Ecto neural progenitor cell (in vitro differentiated cells): ENCODE data around the gene ERC1.
"Not testable (repeated sequence)": the region's sequence is repeated elsewhere in the genome, so short reads cannot be mapped to it uniquely, and the experiment has no call there.

ENCODE experiments used
- DNase-seq: peaks from one replicate; pipeline ENCODE4 v3.0.0-alpha.2; 2018; ENCODE audit warnings: low spot score

Gene ERC1

DNA sequence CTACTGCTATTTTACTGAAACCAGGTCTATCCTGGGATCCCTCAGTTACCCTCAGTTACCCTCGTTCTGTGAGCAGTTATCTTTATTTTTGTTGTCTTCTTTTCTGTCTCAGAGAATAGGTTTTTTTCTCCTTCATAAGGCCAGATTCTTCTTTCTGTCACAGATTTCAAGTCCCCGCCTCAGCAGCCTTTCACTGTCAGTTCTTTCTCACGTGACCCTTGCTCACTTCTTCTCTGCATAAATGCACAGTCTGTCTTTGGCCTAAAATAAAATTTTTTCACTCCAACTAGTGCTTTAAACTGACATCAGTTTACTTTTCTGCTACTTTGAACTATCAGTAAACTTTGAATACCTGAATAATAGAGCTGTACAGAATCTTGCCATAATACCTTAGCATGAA is 299.7 kb downstream of the ERC1 start:
- no peak for DNase-seq

DNA sequence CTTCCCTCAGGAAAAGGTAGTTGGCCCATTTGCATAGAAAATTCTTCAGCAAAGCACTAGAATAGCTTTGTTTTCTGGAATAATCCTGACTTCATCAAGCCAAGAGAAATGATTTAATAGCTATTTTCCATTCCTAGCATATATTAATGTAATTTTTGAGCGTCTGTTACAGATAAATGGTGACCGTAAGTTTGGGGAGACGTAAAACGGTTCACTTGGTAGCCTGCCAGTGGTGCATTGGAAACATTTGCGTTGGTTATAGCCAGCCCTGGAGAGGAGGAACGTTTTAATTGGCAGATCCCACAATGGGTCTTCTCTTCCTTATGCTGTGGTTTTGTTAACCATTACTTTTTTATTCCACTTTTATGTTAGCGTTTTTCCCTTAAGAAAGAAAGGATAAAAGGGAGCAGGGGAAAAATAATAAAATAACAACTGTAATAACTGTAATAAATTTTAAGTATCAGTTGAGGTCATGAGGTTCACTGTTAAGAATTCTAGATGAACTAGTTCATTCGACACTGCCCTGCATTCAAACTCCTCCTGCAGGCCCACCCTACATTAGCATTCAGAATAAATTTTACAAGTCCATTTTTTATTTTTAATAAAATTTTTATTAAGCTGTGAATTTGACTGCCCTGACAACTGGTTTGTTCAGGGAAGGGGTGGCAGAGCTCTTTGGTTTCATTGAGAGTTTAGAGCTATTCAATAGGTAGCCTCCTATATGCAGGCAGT is 300.7 kb downstream of the ERC1 start:
- DNase-seq: no peak

DNA sequence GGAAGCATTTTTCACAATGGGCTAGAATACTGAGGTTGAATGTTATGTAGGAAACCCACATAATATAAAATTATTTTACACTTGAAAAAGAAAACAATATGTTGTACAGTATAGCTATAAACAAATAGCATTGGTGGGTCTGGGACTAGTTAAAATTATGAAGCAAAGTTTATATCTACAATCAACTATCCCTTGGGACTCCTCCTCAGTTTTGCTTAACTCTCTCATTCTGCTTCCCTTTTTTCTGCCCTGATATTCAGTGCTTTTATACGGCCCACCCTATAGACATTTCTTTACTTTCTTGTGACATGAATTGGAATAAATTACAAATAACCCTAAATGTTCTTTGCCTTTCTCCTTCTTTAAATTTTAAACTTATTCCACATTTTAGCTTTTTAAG is 302.9 kb downstream of the ERC1 start:
- no peak for DNase-seq

DNA sequence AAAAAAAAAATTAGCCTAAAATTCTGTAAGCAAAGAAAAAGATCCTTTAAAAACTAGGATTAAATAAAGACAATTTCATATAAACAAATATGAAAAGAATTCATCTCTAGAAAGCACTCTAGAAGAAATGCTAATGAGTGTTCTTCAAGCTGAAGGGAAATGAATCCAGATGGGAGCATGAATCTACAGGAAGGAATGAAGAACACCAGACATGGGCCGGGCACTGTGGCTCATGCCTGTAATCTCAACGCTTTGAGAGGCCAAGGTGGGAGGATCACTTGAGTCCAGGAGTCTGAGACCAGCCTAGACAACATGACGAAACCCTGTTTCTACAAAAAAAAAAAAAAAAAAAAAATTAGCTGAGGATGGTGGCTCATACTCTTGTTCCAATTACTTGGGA is 306.2 kb downstream of the ERC1 start:
- no peak for DNase-seq

DNA sequence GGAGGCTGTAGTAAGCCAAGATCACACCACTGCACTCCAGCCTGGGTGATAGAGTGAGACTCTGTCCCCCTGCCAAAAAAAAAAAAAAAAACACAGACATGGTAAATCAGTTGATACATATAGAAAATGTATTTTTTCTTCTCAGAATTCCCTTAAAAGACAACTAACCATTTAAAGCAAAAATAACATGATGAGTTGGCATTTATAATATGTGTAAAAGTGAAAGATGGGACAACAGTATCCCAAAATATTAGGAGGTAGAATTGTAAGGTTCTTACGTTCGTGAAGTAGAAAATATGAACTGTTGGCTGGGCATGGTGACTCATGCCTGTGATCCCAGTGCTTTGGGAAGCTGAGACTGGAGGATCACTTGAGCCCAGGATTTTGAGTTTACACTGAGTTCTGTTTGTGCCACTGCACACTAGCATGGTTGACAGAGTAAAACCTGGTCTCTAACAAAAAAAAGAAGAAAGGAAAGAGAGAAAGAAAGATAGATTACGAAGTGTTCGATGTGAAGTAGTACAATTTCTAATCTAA is 306.7 kb downstream of the ERC1 start:
- no peak for DNase-seq

DNA sequence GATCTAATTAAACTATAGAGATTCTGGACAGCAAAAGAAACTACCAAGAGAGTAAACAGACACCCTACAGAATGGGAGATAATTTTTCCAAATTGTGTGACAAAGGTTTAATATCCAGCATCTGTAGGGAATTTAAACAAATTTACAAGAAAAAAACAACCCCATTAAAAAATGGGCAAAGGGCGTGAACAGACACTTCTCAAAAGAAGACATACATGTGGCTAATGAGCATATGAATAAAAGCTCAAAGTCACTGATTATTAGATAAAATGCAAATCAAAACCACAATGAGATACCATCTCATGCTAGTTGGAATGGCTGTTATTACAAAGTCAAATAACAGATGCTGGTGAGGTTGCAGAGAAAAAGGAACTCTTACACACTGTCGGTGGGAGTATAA is 309.4 kb downstream of the ERC1 start:
- DNase-seq: no peak

DNA sequence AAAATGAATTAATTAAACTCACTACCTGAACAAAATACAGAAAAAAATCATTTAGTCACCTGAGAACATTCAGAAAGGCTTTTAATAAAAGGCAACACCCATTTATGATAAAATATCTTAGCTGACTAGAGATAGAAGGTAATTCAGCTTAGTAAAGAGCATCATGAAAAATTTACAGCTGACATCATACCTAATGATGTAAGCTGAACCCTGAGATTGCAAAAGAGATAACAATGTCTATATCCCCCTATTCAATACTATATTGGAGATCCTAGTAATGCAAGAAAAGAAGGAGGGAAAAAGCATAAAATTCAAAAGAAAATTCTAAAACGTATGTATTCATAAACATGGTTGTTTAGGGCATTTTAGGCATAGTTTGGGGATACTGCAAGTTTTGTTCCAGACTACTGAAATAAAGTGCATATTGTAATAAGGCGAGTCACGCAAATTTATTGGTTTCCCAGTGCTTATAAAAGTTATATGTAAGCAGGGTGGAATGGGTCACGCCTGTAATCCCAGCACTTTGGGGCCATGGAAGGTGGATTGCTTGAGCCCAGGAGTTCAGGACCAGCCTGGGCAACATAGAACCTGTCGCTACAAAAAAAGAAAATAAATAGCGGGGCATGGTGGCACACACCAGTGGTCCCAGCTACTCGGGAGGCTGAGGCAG is 311.3 kb downstream of the ERC1 start:
- DNase-seq: no peak

DNA sequence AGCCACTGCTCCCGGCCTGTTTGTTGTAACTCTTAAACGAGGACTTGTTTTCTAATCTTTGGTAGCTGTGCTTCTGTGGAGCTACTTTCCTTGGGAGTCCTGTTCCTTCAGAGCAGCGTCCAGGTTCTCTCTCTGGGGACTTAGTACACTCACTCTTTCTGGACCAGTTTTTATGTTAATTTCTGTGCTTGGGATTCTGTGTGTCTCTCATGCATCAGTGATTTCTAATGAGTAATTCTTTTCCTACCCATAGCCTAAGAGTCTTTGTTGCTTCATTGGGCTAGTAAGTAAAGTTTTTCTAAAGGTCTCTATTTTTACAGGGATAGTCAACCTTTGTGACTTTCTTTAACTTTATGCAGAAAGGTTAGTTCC is 314.0 kb downstream of the ERC1 start:
- no peak for DNase-seq

DNA sequence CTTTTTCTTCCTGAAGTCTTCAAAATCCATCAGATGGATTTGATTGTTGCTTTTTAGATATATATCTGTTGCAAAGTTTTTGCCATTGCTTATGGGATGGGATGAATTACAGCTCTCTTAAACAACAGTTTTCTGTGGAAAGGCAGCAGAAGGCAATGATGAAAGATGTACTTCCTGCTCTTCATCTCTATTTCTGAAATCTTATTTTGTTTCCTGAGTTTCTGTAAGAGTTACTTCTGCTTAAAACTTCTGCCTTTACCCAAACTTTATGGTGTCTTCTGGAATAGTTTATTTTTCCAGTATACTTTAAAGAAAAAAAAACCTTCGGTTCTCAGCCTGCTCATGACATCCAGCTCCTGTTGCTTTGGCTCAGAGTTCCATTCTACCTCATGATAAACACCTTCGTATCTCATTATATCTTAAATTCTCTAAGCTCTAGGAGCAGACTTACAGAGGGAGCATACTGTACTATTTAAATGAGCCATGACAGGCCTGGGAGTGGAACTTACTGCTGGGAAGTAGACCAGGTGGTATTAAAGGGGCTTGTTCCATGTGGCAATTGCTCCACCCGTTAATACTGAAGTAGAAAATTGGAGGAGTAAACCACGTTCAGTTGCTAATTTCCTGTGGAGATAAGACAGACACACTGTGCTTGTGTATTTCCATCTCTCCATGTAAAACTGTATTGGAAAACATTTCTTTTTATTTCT is 314.9 kb downstream of the ERC1 start:
- DNase-seq: no peak

DNA sequence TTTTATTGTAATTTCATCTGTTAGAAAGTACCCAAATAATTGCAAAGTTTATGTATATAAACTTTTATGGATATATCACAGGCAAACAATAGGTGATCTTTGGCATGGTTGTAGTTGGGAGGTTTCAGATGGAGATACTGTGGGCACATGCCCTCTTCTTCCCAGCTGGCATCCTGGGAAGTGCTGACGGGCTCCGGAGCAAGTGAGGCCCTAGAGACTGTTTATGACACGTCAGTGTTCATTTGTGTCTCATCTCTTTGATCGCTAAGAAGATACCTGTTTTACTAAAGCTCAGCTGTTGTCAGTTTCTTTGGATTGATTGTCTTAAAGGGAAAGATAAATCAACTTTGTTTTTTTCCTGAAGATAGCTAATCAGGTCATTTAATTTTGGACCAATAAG is 315.8 kb downstream of the ERC1 start:
- no peak for DNase-seq

DNA sequence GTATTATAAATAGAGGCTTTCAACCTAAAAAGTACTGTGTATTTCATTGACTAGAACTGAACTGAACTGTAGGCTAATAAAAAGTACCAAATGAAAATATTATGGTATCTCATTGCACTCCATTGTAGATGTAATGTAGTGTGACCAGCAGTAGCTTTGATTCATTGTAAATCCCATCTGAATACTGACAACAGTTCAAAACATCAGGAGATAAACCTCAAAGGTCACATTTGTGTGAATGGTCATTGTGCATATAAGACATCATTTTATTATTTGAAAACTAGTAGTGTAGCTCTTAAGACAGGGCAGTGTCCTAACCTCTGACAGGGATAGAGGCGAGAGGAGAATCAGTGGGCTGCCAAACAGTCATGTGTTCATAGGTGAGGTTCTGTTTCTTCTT is 316.8 kb downstream of the ERC1 start:
- no peak for DNase-seq

DNA sequence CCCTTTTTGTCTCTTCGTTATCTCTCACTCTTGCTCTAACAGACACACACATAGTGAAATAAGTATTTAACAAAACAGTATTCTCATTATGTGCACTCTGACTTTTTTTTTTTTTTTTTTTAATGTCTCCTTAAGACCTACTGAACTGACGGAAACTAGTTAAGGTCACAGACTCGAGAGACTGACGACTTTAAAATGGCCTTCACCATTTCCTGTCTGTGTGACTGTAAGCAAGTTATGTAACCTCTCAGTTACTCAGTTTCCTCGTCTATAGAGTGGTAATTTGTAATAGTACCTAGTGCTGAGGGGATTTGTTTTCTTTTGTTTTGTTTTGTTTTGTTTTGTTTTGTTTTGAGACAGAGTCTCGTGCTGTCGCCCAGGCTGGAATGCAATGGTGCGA is 318.6 kb downstream of the ERC1 start:
- no peak for DNase-seq

DNA sequence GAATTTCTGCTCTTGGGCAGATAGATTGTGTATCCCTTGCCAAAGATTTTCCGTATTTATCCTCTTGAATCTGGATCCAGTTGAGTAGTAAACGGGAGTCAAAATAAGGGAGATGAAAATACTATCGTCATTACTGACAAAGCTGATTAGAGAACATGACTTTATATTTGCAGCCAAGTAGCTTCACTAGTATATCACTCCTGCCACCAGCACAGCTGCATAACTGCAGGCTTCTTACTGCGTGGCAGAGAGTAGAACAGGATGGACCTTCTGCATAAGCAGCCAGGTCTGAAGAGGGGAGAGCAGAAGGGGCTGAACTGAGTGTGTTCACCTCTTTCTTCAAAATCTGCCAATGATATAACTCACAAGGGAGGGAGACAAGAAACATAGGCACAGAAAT is 319.6 kb downstream of the ERC1 start:
- DNase-seq: no peak

DNA sequence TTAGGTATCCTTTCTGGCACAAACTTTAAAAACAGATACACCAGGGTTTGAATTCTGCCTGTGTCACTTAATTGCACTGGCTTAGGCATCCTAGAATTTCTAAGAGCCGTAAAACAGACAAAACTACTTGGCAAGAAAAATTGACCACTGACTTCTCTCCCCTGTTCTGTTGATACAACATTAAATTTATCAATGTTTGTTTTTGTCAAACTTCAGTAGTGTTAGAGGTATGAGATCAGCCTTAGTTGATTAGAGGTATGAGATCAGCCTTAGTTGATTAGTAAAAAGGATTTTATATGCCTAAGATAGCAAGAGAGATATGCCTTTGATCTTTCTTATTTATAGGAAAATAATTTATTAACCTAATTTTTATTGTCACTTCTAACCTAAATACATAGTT is 320.1 kb downstream of the ERC1 start:
- no peak for DNase-seq

DNA sequence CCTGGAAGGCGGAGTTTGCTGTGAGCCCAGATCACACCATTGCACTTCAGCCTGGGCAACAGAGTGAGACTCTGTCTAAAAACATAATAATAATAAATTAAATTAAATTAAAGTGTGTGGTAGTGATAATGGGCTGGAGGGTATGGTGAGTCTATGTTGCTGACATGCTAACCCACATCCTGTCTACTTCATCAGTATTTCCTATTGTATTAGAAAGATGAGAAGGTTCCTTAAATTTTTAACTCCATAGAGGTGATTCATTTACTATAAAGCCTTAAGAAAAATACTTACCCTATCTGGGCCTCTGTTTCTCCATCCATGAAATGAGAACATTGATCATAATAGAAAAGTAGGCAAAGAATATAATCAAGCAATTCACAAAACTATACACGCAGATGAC is 322.9 kb downstream of the ERC1 start:
- DNase-seq: no peak

DNA sequence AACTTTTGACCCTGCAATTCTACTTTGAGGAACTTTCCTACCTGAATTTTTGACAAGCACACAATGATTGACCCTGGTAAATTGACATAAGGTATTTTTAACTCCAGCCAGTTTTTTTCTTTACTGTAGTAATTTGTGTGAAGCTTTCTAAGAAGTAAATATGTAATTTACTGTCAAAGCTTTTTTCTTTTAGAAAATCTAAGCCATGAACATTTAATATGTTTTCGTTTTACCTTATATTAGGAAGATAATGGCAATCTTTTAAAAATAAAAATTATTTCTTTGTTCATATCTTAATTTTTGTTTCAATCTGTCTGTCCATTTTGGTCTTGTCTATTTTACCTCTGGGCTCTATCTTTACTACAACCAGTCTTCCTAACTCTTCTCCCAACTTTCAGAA is 323.5 kb downstream of the ERC1 start:
- DNase-seq: no peak

DNA sequence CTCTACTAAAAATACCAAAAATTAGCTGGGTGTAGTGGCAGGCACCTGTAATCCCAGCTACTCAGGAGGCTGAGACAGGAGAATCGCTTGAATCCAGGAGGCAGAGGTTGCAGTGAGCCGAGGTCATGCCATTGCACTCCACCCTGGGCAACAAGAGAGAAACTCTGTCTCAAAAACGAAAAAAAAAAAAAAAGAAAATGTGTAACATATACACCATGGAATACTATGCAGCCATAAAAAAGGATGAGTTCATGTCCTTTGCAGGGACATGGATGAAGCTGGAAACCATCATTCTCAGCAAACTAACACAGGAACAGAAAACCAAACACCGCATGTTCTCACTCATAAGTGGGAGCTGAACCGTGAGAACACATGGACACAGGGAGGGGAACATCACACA is 326.0 kb downstream of the ERC1 start:
- DNase-seq: not testable (repeated sequence)

DNA sequence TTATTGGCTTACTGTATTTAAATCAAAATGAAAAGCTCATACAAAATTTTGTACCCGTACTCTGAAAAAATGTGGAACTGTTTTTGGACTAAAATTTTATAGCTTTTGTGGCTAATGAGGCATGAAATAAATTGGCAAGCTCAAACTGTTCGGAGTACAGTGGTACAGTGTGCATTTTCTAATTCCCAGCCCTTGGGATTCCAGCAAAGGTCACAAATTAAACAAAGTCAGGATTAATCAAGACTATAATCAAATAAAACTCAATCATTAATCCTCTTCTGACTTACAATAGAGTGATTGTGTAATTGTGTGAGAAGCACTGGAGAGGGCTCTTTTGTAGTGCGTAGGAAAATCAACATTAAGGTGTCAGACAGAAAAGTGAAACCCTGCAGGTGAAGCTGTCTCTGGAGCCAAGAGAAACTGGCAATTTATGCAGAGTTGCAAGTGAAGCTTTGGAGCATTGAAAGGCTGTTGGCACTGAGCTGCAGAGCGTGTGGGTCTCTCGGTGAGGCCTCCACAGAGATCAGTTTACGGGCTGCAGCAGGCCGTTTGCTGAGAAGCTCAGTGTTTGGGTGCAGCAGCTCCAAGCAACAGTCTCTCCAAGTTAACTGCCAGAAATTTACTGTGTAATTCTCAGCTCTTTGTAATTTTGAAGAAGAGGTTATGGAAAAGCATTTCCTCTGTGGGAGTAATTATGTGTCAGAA is 327.5 kb downstream of the ERC1 start:
- peak; percentile 58 for DNase-seq

DNA sequence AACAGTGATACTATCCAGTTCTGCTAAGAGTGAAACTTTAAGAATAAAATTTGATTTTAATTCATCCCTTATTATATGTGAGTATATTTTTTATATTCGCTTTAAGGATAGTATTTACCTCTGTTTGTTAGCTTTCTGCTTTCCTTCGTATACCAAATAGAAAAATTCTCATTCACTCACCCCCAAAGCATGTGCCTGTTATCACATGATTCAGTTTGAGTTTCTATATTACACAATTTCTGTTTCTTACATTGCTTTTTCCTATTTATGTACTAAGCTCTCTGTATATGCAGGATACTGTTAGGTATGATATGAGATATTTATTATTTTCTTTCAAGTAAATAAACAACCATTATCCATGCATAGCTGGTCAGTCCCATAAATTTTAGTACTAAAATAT is 328.2 kb downstream of the ERC1 start:
- no peak for DNase-seq

DNA sequence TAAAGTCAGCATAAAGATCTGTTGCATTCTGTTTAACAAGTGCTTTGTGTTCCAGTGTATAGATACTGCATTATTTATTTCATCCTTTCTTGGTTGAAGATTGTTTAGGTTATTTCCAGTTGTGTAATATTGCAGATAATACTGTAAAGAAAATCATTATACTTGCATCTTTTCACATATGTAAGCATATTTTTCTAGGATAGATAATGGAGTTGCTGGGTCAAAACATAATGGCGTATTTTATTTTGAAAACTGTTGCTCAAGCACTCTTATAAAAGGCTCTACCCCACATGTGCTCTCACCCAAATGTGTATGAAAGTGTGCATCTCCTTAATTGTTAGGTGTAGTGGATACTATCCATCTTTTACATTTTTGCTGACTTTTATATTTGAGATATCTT is 329.0 kb downstream of the ERC1 start:
- DNase-seq: no peak

DNA sequence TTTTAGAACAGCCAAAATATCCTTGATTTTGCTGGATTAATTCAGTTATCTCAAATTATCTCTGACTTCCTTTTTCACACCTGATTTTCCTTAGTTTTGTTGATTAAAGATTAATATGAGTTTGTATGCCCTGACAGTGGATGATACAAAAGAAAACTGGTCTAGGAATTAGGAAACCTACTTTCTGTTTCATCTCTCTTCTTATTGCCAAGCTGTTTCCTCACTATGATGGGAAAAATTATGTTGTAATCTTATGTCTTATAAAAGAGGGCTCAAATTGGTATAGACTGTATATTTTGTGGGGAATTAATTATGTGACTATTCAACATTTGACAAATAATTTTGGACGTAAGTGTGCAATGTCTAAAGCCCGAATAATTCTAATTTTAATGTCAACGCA is 331.8 kb downstream of the ERC1 start:
- no peak for DNase-seq

DNA sequence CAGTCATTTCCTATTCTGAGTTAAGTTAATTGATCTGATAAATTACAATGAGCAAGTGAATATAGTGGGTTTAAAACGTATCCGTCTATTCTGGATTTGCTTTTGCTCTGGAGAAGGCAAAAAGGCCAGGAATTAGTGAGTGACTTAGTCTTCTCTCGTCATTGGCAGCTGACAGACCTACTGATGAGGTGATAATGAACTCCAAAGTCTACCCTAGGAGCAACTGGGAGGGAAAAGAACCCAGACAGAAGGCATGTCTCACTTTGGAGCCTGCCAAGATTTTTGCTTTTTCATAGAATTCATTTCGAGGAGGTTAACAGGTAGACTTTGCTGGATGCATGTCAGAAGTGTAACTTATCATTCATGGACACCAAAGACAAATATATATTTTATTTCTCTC is 333.1 kb downstream of the ERC1 start:
- no peak for DNase-seq

DNA sequence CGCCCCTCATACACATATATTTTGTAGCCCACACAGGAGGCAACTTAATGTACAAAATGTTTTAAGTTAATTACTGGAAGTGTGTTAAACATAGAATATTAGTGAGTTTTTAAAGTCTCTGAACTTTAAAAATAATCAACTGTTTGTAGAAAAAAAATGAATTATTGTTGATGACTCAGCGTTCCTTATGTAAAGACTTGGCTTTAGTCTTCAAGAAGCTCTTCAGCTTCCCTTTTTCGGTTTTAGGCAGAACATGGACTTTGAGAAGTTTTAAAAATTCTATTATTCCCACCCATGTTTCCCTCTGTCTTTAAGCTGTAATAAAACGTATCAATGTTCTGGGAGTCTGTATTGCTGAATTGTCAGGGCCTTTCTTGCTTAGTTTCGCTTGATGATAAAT is 333.9 kb downstream of the ERC1 start:
- no peak for DNase-seq
